HEK293 (cell line): ENCODE results near the gene ADAMTS2.

ENCODE experiments used
- GLI4 ChIP-seq: fragments of 450-650 bp; formaldehyde crosslinking; IDR thresholded peaks from 2 replicates; pipeline ENCODE4 v1.5.1; 2016; ENCODE audit warnings: missing biosample characterization, missing genetic modification characterization
- TCF7L2 ChIP-seq: IDR thresholded peaks from 2 replicates; pipeline ENCODE4 v1.6.1; 2011; ENCODE audit warnings: low read depth, mild to moderate bottlenecking, inconsistent platforms, low read length, moderate library complexity, borderline replicate concordance
- ZNF2 ChIP-seq: fragments of 450-650 bp; formaldehyde crosslinking; IDR thresholded peaks from 2 replicates; pipeline ENCODE4 v1.5.1; 2016; ENCODE audit warnings: missing biosample characterization, missing genetic modification characterization
- ZNF560 ChIP-seq: fragments of 450-650 bp; formaldehyde crosslinking; IDR thresholded peaks from 2 replicates; pipeline ENCODE4 v1.5.1; 2017; ENCODE audit warnings: missing biosample characterization, missing genetic modification characterization, borderline replicate concordance
- ZNF629 ChIP-seq: fragments of 450-650 bp; formaldehyde crosslinking; IDR thresholded peaks from 2 replicates; pipeline ENCODE4 v1.5.1; 2017; ENCODE audit warnings: missing biosample characterization, missing genetic modification characterization
- ZNF707 ChIP-seq: fragments of 450-650 bp; formaldehyde crosslinking; IDR thresholded peaks from 2 replicates; pipeline ENCODE4 v1.5.1; 2016; ENCODE audit warnings: missing biosample characterization, missing genetic modification characterization
- ZSCAN30 ChIP-seq: fragments of 450-650 bp; IDR thresholded peaks from 2 replicates; pipeline ENCODE4 v1.5.1; 2018; ENCODE audit warnings: missing biosample characterization, mild to moderate bottlenecking, missing genetic modification characterization, moderate library complexity
- TF ChIP-seq, protein P1 (sequence below): fragments of 450-650 bp; formaldehyde crosslinking; IDR thresholded peaks from 2 replicates; pipeline ENCODE4 v1.5.1; 2016; ENCODE audit warnings: missing biosample characterization, missing genetic modification characterization
- TF ChIP-seq, protein P2 (sequence below): fragments of 450-650 bp; formaldehyde crosslinking; IDR thresholded peaks from 2 replicates; pipeline ENCODE4 v1.5.1; 2016; ENCODE audit warnings: missing biosample characterization, missing genetic modification characterization
- TF ChIP-seq, protein P3 (sequence below): fragments of 450-650 bp; formaldehyde crosslinking; IDR thresholded peaks from 2 replicates; pipeline ENCODE4 v1.5.1; 2016; ENCODE audit warnings: missing biosample characterization, missing genetic modification characterization

DNA sequence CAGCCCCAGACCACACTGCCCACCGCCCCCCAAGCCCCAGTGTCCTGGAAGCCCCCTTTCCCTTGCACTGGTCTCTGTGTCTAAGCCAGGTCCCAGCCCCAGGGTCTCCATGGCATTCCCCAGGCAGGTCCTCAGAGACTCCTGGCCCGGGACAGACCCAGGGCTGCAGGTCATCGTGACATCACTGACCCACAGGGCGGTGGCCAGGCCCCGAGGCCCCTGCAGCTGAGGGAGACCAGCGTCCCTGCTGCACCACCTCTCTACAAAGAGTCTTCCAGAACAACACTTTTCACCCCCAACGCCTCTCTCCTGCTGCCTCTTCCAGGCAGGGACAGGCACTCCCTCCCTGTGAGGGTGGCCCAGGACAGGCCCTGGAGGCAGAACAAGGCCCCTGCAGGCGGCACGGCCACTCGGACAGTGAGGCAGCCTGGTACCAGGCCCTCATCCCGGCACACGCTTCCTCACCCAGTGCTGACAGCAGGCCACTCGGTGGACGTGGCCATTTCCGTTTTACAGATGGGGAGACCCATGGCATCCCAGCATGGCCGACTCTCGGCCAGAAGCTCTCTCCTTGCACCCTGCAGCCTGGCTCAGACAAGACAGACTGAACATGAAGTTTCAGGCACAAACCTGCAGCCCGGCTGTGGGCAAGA lies 136.4 kb downstream of the ADAMTS2 start:
- no peak for TF ChIP-seq TCF7L2
- no peak for TF ChIP-seq ZSCAN30 (tag by site-specific recombination)
- no peak for TF ChIP-seq GLI4
- TF ChIP-seq ZNF707 (tag by site-specific recombination) = no peak
- TF ChIP-seq ZNF560 = no peak
- TF ChIP-seq, protein P1, sequence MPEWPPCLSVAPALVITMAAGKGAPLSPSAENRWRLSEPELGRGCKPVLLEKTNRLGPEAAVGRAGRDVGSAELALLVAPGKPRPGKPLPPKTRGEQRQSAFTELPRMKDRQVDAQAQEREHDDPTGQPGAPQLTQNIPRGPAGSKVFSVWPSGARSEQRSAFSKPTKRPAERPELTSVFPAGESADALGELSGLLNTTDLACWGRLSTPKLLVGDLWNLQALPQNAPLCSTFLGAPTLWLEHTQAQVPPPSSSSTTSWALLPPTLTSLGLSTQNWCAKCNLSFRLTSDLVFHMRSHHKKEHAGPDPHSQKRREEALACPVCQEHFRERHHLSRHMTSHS (tag by site-specific recombination) = no peak
- TF ChIP-seq ZNF629 (tag by site-specific recombination) = no peak
- TF ChIP-seq, protein P2, sequence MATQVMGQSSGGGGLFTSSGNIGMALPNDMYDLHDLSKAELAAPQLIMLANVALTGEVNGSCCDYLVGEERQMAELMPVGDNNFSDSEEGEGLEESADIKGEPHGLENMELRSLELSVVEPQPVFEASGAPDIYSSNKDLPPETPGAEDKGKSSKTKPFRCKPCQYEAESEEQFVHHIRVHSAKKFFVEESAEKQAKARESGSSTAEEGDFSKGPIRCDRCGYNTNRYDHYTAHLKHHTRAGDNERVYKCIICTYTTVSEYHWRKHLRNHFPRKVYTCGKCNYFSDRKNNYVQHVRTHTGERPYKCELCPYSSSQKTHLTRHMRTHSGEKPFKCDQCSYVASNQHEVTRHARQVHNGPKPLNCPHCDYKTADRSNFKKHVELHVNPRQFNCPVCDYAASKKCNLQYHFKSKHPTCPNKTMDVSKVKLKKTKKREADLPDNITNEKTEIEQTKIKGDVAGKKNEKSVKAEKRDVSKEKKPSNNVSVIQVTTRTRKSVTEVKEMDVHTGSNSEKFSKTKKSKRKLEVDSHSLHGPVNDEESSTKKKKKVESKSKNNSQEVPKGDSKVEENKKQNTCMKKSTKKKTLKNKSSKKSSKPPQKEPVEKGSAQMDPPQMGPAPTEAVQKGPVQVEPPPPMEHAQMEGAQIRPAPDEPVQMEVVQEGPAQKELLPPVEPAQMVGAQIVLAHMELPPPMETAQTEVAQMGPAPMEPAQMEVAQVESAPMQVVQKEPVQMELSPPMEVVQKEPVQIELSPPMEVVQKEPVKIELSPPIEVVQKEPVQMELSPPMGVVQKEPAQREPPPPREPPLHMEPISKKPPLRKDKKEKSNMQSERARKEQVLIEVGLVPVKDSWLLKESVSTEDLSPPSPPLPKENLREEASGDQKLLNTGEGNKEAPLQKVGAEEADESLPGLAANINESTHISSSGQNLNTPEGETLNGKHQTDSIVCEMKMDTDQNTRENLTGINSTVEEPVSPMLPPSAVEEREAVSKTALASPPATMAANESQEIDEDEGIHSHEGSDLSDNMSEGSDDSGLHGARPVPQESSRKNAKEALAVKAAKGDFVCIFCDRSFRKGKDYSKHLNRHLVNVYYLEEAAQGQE (tag by site-specific recombination) = no peak
- no peak for TF ChIP-seq ZNF2
- TF ChIP-seq, protein P3, sequence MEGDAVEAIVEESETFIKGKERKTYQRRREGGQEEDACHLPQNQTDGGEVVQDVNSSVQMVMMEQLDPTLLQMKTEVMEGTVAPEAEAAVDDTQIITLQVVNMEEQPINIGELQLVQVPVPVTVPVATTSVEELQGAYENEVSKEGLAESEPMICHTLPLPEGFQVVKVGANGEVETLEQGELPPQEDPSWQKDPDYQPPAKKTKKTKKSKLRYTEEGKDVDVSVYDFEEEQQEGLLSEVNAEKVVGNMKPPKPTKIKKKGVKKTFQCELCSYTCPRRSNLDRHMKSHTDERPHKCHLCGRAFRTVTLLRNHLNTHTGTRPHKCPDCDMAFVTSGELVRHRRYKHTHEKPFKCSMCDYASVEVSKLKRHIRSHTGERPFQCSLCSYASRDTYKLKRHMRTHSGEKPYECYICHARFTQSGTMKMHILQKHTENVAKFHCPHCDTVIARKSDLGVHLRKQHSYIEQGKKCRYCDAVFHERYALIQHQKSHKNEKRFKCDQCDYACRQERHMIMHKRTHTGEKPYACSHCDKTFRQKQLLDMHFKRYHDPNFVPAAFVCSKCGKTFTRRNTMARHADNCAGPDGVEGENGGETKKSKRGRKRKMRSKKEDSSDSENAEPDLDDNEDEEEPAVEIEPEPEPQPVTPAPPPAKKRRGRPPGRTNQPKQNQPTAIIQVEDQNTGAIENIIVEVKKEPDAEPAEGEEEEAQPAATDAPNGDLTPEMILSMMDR (tag by site-specific recombination) = no peak
